ENCODE results near the gene GATD1. TPM values are rescaled to one million over a fixed set of nuclear protein-coding genes. Genes with fewer than 3 reads are reported as not detected.

The GATD1 gene
- total RNA-seq, 1 experiment from 2014 or later: 88.7 TPM

- DNase-seq (ENCODE audit: low read depth, low spot score): no peak
Measured at GRCh38 chr11:720642-721246, 56.5 kb downstream of the GATD1 start.

More at GRCh38 chr11:720642-721246, 56.5 kb downstream of the GATD1 start:
- Histone ChIP-seq H2AFZ (ENCODE audit: low read depth, low read length, poor library complexity, severe bottlenecking) (no peak overlapping the region), H3K27ac (ENCODE audit: low read depth, low read length) (no peak overlapping the region), H3K9ac (ENCODE audit: low read length) (no peak overlapping the region), H3K4me1 (ENCODE audit: control insufficient read depth in 1 of 2, insufficient read depth in 2 of 2, low read length in 2 of 2) (peaks cover 0 to 10% of the 10 kb centered on the region in 2 experiments; a peak in 2 of 4 replicates), H3K9me2 (ENCODE audit: insufficient read depth) (no peaks in the 10 kb centered on the region), H3K27me3 (ENCODE audit: insufficient read depth, low read length) (no peaks in the 10 kb centered on the region), H3K4me3 (replicated peaks in 1 of 2; ENCODE audit: low read depth in 1 of 2, low read length in 2 of 2) (no peak overlapping the region), H3K9me3 (ENCODE audit: control insufficient read depth in 1 of 2, insufficient read depth in 1 of 2, low read depth in 1 of 2, low read length in 2 of 2) (no peaks in the 10 kb centered on the region), H3K36me3 (ENCODE audit: control insufficient read depth in 1 of 2, insufficient read depth in 2 of 2, low read length in 2 of 2) (peaks cover 3 to 11% of the 10 kb centered on the region in 2 experiments; a peak in 2 of 4 replicates), H4K20me1 (ENCODE audit: insufficient read depth) (no peaks in the 10 kb centered on the region), H3K4me2 (ENCODE audit: low read length) (peak overlapping the region; percentile 39; the same call in 1 of the 2 replicates), H3K79me2 (ENCODE audit: insufficient read depth, low read length) (peaks cover 8% of the 10 kb centered on the region; the same call in 1 of the 2 replicates)
- ChIA-PET POLR2A (no interaction called here), CTCF (interaction anchor here (1.3 kb wide), 2 partner anchors 14 to 25 kb away, joined by 4 to 5 read pairs; partner anchors contain the start of genes DEAF1 and TMEM80), RAD21 (ENCODE audit: low non-redundant PET in 1 of 2, low total read pairs in 2 of 2, uncharacterized antibody in 2 of 2, unreplicated experiment in 2 of 2) (no interaction called here)
- ATAC-seq: peak; percentile 73
- TF ChIP-seq CEBPB (IDR thresholded peaks at IDR 0.05; ENCODE audit: low read depth): no peak
- no peak for TF ChIP-seq CBX3 (IDR thresholded peaks at IDR 0.05; ENCODE audit: low read depth)
- TF ChIP-seq FOSL1 (IDR thresholded peaks at IDR 0.05; ENCODE audit: low read depth): no peak
- TF ChIP-seq POLR2AphosphoS5 (IDR thresholded peaks at IDR 0.05; ENCODE audit: low read depth, low read length): no peak
- TF ChIP-seq SRF (IDR thresholded peaks at IDR 0.05; ENCODE audit: low read depth): no peak
- no peak for TF ChIP-seq ELF1 (IDR thresholded peaks at IDR 0.05; ENCODE audit: borderline replicate concordance, low read depth)
- no peak for TF ChIP-seq ZBTB33 (IDR thresholded peaks at IDR 0.05; ENCODE audit: extremely low read depth, insufficient replicate concordance, low read length)
- TF ChIP-seq SIN3A (IDR thresholded peaks at IDR 0.05; ENCODE audit: low read depth): no peak
- no peak for TF ChIP-seq RAD21 (IDR thresholded peaks at IDR 0.05; ENCODE audit: low read depth)
- intact Hi-C loops (cut with micrococcal nuclease): no loop called here
- BruUV-seq (replicated peaks): no TSS peak
